WTC11 (cell line): ENCODE results near the gene TSPAN32. TPM values are rescaled to one million over a fixed set of nuclear protein-coding genes. Genes with fewer than 3 reads are reported as not detected.

Source experiments
- ATAC-seq: fragments of 200-7000 bp; cut with Tn5 transposase; 2 replicates; pipeline ENCODE4 v1.10.0; 2021; ENCODE audit warnings: mild to moderate bottlenecking, moderate library complexity
- CTCF ChIA-PET: fragments of 300-600 bp; sonication (Branson Sonifier 250); formaldehyde crosslinking; loops from one replicate; lab custom pipeline; 2021; ENCODE audit warnings: antibody characterized with exemption; lab: Charles Lee
- POLR2A ChIA-PET: fragments of 350-600 bp; sonication (Branson Sonifier 250); formaldehyde crosslinking; loops from one replicate; lab custom pipeline; 2021; ENCODE audit warnings: antibody characterized with exemption; lab: Charles Lee
- DNase-seq: peaks from one replicate; pipeline ENCODE4 v3.0.0; 2021; ENCODE audit warnings: low spot score
- H3K27ac Mint-ChIP-seq: 2 replicates; pipeline ENCODE4 v1.8.0; 2021; ENCODE audit warnings: mixed read lengths
- H3K27me3 Mint-ChIP-seq: 2 replicates; pipeline ENCODE4 v1.8.0; 2021; ENCODE audit warnings: low read depth, mild to moderate bottlenecking, moderate library complexity, mixed read lengths
- H3K36me3 Mint-ChIP-seq: 2 replicates; pipeline ENCODE4 v1.8.0; 2021; ENCODE audit warnings: mixed read lengths
- H3K4me1 Mint-ChIP-seq: 2 replicates; pipeline ENCODE4 v1.8.0; 2022; ENCODE audit warnings: mixed read lengths
- H3K4me3 Mint-ChIP-seq: 2 replicates; pipeline ENCODE4 v1.8.0; 2021; ENCODE audit warnings: mild to moderate bottlenecking, moderate library complexity, mixed read lengths
- H3K9me3 Mint-ChIP-seq: 2 replicates; pipeline ENCODE4 v1.8.0; 2021; ENCODE audit warnings: mixed read lengths
- ATF3 ChIP-seq: sonication (generic); formaldehyde crosslinking; conservative IDR thresholded peaks from 2 replicates; pipeline ENCODE4 v1.8.1; 2022; ENCODE audit warnings: mild to moderate bottlenecking, missing genetic modification reagents
- CTCF ChIP-seq: fragments of 200-600 bp; IDR thresholded peaks from 2 replicates; pipeline ENCODE4 v1.8.0; 2022; ENCODE audit warnings: antibody characterized with exemption
- E2F5 ChIP-seq: sonication (generic); formaldehyde crosslinking; IDR thresholded peaks from 2 replicates; pipeline ENCODE4 v1.8.1; 2022; ENCODE audit warnings: mild to moderate bottlenecking, moderate library complexity, missing genetic modification reagents
- FOXP1 ChIP-seq: sonication (generic); formaldehyde crosslinking; IDR thresholded peaks from 2 replicates; pipeline ENCODE4 v1.8.0; 2022; ENCODE audit warnings: missing genetic modification reagents, mild to moderate bottlenecking, moderate library complexity, borderline replicate concordance
- IRF1 ChIP-seq: sonication (generic); formaldehyde crosslinking; IDR thresholded peaks from 2 replicates; pipeline ENCODE4 v1.8.0; 2023; ENCODE audit warnings: missing genetic modification reagents
- JAZF1 ChIP-seq: fragments of 250-450 bp; sonication (Bioruptor Pico); IDR thresholded peaks from 2 replicates; pipeline ENCODE4 v1.9.0; 2021; ENCODE audit warnings: moderate library complexity, mild to moderate bottlenecking, inconsistent platforms
- MAX ChIP-seq: sonication (generic); formaldehyde crosslinking; IDR thresholded peaks from 2 replicates; pipeline ENCODE4 v1.8.0; 2022; ENCODE audit warnings: mild to moderate bottlenecking, missing genetic modification reagents
- MLX ChIP-seq: sonication (generic); formaldehyde crosslinking; IDR thresholded peaks from 2 replicates; pipeline ENCODE4 v1.8.1; 2023; ENCODE audit warnings: mild to moderate bottlenecking, missing genetic modification reagents, moderate library complexity
- NR2C2 ChIP-seq: sonication (generic); formaldehyde crosslinking; IDR thresholded peaks from 2 replicates; pipeline ENCODE4 v1.8.0; 2022; ENCODE audit warnings: mild to moderate bottlenecking, missing genetic modification reagents
- TP53 ChIP-seq: sonication (generic); formaldehyde crosslinking; IDR thresholded peaks from 2 replicates; pipeline ENCODE4 v1.8.1; 2023; ENCODE audit warnings: mild to moderate bottlenecking, missing genetic modification reagents
- ZNF219 ChIP-seq: sonication (generic); formaldehyde crosslinking; IDR thresholded peaks from 2 replicates; pipeline ENCODE4 v1.8.0; 2023; ENCODE audit warnings: missing genetic modification reagents, mild to moderate bottlenecking, borderline replicate concordance
- total RNA-seq: library from RNA; stranded (reverse); gene quantifications from 3 replicates; pipeline ENCODE4 v1.2.3, GENCODE V29; 2021
- TF ChIP-seq, protein P1 (sequence below): sonication (generic); formaldehyde crosslinking; IDR thresholded peaks from 2 replicates; pipeline ENCODE4 v1.8.1; 2023; ENCODE audit warnings: mild to moderate bottlenecking, missing genetic modification reagents, moderate library complexity
- TF ChIP-seq, protein P2 (sequence below): fragments of 250-450 bp; sonication (Bioruptor Pico); IDR thresholded peaks from 2 replicates; pipeline ENCODE4 v1.9.0; 2021; ENCODE audit warnings: mild to moderate bottlenecking
- TF ChIP-seq, protein P3 (sequence below): fragments of 250-450 bp; sonication (Bioruptor Pico); IDR thresholded peaks from 2 replicates; pipeline ENCODE4 v1.9.0; 2021; ENCODE audit warnings: mild to moderate bottlenecking, borderline replicate concordance
- TF ChIP-seq, protein P4 (sequence below): sonication (generic); formaldehyde crosslinking; IDR thresholded peaks from 2 replicates; pipeline ENCODE4 v1.8.1; 2022; ENCODE audit warnings: low read depth, mild to moderate bottlenecking, moderate library complexity, missing genetic modification reagents, borderline replicate concordance
- TF ChIP-seq, protein P5 (sequence below): sonication (generic); formaldehyde crosslinking; IDR thresholded peaks from 2 replicates; pipeline ENCODE4 v1.8.1; 2022; ENCODE audit warnings: missing genetic modification reagents, borderline replicate concordance

The TSPAN32 gene
- total RNA-seq, 1 experiment from 2014 or later, result not detected

DNA sequence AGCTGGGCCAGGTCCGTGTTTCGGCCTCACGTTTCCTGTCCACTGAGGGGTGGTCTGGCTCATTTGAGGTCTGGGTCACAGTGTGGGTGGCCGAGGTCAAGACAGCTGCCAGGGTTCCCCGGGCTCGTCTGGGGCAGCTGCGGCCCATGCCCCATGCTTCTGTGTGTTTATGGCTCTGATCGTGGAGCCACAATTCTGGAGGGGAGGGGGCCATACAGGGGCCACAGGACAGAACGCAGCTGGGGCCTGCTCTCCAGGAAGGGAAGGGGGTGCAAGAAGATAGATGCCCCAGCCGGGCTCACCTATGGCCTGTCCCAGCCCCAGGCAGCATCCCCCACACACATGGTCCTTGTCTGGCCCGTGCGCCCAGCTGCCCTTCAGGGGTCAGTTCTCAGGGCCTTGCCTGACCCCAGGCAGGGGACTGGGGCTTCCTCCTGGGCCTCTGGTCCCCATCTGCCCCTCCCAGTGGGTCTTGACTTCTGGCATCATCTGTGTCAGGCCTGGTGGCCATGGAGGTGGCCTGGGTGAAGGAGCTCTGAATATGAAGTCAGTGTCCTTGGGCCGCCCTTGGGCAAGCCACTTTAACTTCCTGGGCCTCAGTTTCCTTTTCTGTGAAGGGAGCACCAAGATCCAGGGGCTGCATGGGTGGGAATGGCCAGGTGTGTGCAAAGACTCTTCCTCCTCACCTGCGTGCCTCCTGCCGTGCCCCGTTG lies 8.4 kb downstream of the TSPAN32 start:
- ChIA-PET POLR2A (interaction anchor here (0.8 kb wide), 1 partner anchor 90 kb away, joined by 3 read pairs; the partner anchor contains the start of gene TSSC4), CTCF (interaction anchor here (0.6 to 3.8 kb wide), 2 partner anchors 110 to 485 kb away, joined by 3 to 29 read pairs; no protein-coding TSS in a partner anchor)
- H3K36me3 Mint-ChIP-seq, result no peaks in the 10 kb centered on the region
- no peaks in the 10 kb centered on the region for H3K9me3 Mint-ChIP-seq
- TF ChIP-seq TP53, result no peak
- TF ChIP-seq CTCF, result no peak
- TF ChIP-seq IRF1 (CRISPR knock-in tag), result no peak
- no peak for TF ChIP-seq MLX
- TF ChIP-seq, protein P1, sequence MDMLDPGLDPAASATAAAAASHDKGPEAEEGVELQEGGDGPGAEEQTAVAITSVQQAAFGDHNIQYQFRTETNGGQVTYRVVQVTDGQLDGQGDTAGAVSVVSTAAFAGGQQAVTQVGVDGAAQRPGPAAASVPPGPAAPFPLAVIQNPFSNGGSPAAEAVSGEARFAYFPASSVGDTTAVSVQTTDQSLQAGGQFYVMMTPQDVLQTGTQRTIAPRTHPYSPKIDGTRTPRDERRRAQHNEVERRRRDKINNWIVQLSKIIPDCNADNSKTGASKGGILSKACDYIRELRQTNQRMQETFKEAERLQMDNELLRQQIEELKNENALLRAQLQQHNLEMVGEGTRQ (CRISPR knock-in tag), result no peak
- TF ChIP-seq, protein P2, sequence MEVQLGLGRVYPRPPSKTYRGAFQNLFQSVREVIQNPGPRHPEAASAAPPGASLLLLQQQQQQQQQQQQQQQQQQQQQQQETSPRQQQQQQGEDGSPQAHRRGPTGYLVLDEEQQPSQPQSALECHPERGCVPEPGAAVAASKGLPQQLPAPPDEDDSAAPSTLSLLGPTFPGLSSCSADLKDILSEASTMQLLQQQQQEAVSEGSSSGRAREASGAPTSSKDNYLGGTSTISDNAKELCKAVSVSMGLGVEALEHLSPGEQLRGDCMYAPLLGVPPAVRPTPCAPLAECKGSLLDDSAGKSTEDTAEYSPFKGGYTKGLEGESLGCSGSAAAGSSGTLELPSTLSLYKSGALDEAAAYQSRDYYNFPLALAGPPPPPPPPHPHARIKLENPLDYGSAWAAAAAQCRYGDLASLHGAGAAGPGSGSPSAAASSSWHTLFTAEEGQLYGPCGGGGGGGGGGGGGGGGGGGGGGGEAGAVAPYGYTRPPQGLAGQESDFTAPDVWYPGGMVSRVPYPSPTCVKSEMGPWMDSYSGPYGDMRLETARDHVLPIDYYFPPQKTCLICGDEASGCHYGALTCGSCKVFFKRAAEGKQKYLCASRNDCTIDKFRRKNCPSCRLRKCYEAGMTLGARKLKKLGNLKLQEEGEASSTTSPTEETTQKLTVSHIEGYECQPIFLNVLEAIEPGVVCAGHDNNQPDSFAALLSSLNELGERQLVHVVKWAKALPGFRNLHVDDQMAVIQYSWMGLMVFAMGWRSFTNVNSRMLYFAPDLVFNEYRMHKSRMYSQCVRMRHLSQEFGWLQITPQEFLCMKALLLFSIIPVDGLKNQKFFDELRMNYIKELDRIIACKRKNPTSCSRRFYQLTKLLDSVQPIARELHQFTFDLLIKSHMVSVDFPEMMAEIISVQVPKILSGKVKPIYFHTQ (CRISPR knock-in tag), result no peak
- TF ChIP-seq, protein P3, sequence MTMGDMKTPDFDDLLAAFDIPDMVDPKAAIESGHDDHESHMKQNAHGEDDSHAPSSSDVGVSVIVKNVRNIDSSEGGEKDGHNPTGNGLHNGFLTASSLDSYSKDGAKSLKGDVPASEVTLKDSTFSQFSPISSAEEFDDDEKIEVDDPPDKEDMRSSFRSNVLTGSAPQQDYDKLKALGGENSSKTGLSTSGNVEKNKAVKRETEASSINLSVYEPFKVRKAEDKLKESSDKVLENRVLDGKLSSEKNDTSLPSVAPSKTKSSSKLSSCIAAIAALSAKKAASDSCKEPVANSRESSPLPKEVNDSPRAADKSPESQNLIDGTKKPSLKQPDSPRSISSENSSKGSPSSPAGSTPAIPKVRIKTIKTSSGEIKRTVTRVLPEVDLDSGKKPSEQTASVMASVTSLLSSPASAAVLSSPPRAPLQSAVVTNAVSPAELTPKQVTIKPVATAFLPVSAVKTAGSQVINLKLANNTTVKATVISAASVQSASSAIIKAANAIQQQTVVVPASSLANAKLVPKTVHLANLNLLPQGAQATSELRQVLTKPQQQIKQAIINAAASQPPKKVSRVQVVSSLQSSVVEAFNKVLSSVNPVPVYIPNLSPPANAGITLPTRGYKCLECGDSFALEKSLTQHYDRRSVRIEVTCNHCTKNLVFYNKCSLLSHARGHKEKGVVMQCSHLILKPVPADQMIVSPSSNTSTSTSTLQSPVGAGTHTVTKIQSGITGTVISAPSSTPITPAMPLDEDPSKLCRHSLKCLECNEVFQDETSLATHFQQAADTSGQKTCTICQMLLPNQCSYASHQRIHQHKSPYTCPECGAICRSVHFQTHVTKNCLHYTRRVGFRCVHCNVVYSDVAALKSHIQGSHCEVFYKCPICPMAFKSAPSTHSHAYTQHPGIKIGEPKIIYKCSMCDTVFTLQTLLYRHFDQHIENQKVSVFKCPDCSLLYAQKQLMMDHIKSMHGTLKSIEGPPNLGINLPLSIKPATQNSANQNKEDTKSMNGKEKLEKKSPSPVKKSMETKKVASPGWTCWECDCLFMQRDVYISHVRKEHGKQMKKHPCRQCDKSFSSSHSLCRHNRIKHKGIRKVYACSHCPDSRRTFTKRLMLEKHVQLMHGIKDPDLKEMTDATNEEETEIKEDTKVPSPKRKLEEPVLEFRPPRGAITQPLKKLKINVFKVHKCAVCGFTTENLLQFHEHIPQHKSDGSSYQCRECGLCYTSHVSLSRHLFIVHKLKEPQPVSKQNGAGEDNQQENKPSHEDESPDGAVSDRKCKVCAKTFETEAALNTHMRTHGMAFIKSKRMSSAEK, result no peak
- TF ChIP-seq ATF3 (CRISPR knock-in tag), result no peak
- TF ChIP-seq FOXP1 (CRISPR knock-in tag), result no peak
- TF ChIP-seq MAX (CRISPR knock-in tag), result no peak
- TF ChIP-seq NR2C2 (CRISPR knock-in tag), result no peak
- no peak for TF ChIP-seq ZNF219
- no peak for TF ChIP-seq JAZF1
- TF ChIP-seq, protein P4, sequence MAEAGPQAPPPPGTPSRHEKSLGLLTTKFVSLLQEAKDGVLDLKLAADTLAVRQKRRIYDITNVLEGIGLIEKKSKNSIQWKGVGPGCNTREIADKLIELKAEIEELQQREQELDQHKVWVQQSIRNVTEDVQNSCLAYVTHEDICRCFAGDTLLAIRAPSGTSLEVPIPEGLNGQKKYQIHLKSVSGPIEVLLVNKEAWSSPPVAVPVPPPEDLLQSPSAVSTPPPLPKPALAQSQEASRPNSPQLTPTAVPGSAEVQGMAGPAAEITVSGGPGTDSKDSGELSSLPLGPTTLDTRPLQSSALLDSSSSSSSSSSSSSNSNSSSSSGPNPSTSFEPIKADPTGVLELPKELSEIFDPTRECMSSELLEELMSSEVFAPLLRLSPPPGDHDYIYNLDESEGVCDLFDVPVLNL (CRISPR knock-in tag), result no peak
- TF ChIP-seq, protein P5, sequence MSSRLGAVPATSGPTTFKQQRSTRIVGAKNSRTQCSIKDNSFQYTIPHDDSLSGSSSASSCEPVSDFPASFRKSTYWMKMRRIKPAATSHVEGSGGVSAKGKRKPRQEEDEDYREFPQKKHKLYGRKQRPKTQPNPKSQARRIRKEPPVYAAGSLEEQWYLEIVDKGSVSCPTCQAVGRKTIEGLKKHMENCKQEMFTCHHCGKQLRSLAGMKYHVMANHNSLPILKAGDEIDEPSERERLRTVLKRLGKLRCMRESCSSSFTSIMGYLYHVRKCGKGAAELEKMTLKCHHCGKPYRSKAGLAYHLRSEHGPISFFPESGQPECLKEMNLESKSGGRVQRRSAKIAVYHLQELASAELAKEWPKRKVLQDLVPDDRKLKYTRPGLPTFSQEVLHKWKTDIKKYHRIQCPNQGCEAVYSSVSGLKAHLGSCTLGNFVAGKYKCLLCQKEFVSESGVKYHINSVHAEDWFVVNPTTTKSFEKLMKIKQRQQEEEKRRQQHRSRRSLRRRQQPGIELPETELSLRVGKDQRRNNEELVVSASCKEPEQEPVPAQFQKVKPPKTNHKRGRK (CRISPR knock-in tag), result no peak
- no peak for TF ChIP-seq E2F5 (CRISPR knock-in tag)
- DNase-seq (no peak), ATAC-seq (no peak)
- no peaks in the 10 kb centered on the region for H3K27me3 Mint-ChIP-seq
- H3K4me1 Mint-ChIP-seq, result peaks cover 4% of the 10 kb centered on the region
- no peak overlapping the region for H3K4me3 Mint-ChIP-seq
- H3K27ac Mint-ChIP-seq, result no peak overlapping the region
